ENCODE data around the gene ME2. TPM values are rescaled to one million over a fixed set of nuclear protein-coding genes. Genes with fewer than 3 reads are reported as not detected.
"Not testable (repeated sequence)": the region's sequence is repeated elsewhere in the genome, so short reads cannot be mapped to it uniquely, and the experiment has no call there.

The ME2 gene
- total RNA-seq, 2 donors from 2014 or later: 42.6 to 73.6 TPM

GRCh38 chr18:50937183-50937582 lies 58.3 kb downstream of the ME2 start:
- H3K4me3 ChIP-seq: no peak overlapping the region
- no peaks in the 10 kb centered on the region for H3K9me3 ChIP-seq
- TF ChIP-seq CTCF (IDR thresholded peaks at IDR 0.05): no peak
- no peaks in the 10 kb centered on the region for H3K36me3 ChIP-seq
- H3K27me3 ChIP-seq (replicated peaks; ENCODE audit: insufficient read depth): no peaks in the 10 kb centered on the region
- ATAC-seq (ENCODE audit: insufficient number of reproducible peaks, low FRiP score, low read depth): no peak
- DNase-seq (ENCODE audit: low spot score): no peak
- no peak overlapping the region for H3K27ac ChIP-seq
- H3K4me1 ChIP-seq (ENCODE audit: control insufficient read depth in 1 of 2, low read depth in 2 of 2): no peaks in the 10 kb centered on the region

DNA sequence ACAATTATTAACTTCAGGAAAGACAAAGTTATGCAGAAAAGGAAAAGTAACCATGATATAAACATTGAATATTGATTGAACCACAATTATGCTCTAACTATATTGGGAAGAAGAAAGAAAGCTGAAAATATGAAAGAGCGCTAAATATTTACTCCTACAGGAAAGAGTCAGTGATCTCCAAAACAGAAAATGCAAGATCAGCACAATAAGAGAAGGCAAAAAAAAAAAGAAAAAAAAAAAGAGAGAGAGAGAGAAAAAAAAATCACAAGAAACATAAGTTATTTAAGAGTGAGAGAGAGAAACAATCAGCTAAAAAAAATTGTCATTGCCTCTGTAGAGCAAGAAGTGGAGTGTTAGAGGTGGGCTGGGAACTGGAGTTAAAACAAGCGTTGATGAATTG lies 60.0 kb downstream of the ME2 start:
- no peaks in the 10 kb centered on the region for H3K9me3 ChIP-seq
- no peak overlapping the region for H3K27ac ChIP-seq
- no peaks in the 10 kb centered on the region for H3K4me1 ChIP-seq (ENCODE audit: control insufficient read depth in 1 of 2, low read depth in 2 of 2)
- ATAC-seq (ENCODE audit: insufficient number of reproducible peaks, low FRiP score, low read depth) (no peak), DNase-seq (ENCODE audit: low spot score) (no peak)
- no peaks in the 10 kb centered on the region for H3K27me3 ChIP-seq (replicated peaks; ENCODE audit: insufficient read depth)
- no peak for TF ChIP-seq CTCF (IDR thresholded peaks at IDR 0.05)
- no peaks in the 10 kb centered on the region for H3K36me3 ChIP-seq
- no peak overlapping the region for H3K4me3 ChIP-seq

GRCh38 chr18:50944245-50944932 lies 65.5 kb downstream of the ME2 start:
- Histone ChIP-seq H3K27me3 (replicated peaks; ENCODE audit: insufficient read depth) (no peaks in the 10 kb centered on the region), H3K4me1 (ENCODE audit: control insufficient read depth in 1 of 2, low read depth in 2 of 2) (no peaks in the 10 kb centered on the region), H3K27ac (no peak overlapping the region), H3K4me3 (no peak overlapping the region), H3K9me3 (no peaks in the 10 kb centered on the region), H3K36me3 (no peaks in the 10 kb centered on the region)
- no peak for ATAC-seq (ENCODE audit: insufficient number of reproducible peaks, low FRiP score, low read depth)
- TF ChIP-seq CTCF (IDR thresholded peaks at IDR 0.05): no peak
- no peak for DNase-seq (ENCODE audit: low spot score)

DNA sequence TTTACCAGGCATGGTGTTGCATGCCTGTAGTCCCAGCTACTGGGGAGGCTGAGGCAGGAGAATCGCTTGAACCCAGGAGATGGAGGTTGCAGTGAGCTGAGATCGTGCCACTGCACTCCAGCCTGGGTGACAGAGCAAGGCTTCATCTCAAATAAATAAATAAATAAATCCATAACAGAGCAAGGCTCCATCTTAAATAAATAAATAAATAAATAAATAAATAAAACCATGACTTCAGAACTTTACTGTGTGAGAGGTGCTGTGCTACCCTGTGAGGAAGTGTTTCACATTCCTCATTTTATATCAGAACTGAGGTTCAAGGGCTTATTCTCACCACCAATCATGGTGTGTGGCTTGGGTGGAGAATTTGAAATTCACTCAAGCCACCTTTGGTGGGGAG lies 67.0 kb downstream of the ME2 start:
- ATAC-seq (ENCODE audit: insufficient number of reproducible peaks, low FRiP score, low read depth); H3K4me3 ChIP-seq; H3K27me3 ChIP-seq (replicated peaks; ENCODE audit: insufficient read depth); H3K36me3 ChIP-seq; DNase-seq (ENCODE audit: low spot score); H3K4me1 ChIP-seq (ENCODE audit: control insufficient read depth in 1 of 2, low read depth in 2 of 2); H3K27ac ChIP-seq; H3K9me3 ChIP-seq: not testable (repeated sequence)

DNA sequence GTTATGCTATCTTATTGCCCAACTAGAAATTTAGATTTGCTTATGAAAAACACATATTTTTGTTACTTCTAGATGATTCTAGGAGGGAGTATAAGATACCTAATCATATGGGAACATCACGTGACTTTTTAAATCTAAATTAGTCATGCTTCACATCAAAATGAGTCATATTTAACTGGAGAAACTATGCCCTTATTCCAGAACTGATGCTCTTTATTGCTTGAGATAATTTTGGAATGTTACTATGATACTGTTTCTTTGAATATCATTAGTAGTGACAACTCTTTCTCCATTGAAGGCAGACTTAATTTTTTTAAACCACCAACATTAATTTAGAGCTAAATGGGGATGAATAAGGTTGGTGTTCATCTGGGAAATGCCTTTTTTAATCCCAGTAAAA lies 69.0 kb downstream of the ME2 start:
- no peaks in the 10 kb centered on the region for H3K36me3 ChIP-seq
- DNase-seq (ENCODE audit: low spot score): no peak
- H3K4me1 ChIP-seq (ENCODE audit: control insufficient read depth in 1 of 2, low read depth in 2 of 2): no peaks in the 10 kb centered on the region
- H3K9me3 ChIP-seq: no peaks in the 10 kb centered on the region
- H3K27me3 ChIP-seq (replicated peaks; ENCODE audit: insufficient read depth): no peaks in the 10 kb centered on the region
- H3K4me3 ChIP-seq: no peak overlapping the region
- no peak for TF ChIP-seq CTCF (IDR thresholded peaks at IDR 0.05)
- no peak for ATAC-seq (ENCODE audit: insufficient number of reproducible peaks, low FRiP score, low read depth)
- no peak overlapping the region for H3K27ac ChIP-seq

DNA sequence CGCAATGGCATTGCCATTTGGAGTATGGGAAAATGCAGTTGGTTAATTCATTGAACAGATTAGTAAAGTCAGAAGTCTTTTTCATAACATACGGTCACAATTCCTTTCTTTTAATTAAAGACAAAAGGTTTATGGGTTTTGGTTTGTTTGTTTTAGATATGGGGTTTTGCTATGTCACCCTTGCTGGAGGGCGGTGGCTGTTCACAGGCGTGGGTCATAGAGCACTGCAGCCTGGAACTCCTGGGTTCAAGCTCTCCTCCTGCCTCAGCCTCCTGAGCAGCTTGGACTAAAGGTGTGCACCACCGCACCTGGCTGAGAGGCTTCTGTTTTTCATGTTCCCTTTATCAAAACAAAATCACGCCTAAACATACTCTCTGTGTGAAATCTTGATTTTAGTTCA lies 70.3 kb downstream of the ME2 start:
- H3K27me3 ChIP-seq (replicated peaks; ENCODE audit: insufficient read depth): no peaks in the 10 kb centered on the region
- H3K9me3 ChIP-seq: no peaks in the 10 kb centered on the region
- H3K36me3 ChIP-seq: no peaks in the 10 kb centered on the region
- DNase-seq (ENCODE audit: low spot score) (no peak), ATAC-seq (ENCODE audit: insufficient number of reproducible peaks, low FRiP score, low read depth) (no peak)
- no peaks in the 10 kb centered on the region for H3K4me1 ChIP-seq (ENCODE audit: control insufficient read depth in 1 of 2, low read depth in 2 of 2)
- no peak for TF ChIP-seq CTCF (IDR thresholded peaks at IDR 0.05)
- H3K4me3 ChIP-seq: no peak overlapping the region
- no peak overlapping the region for H3K27ac ChIP-seq

Measured in thoracic aorta (tissue), 2 donors.